NCI-H2227 treated with DMSO at 0.1 percent for 48 hours (cell line): ENCODE data around the gene SREK1IP1.

ENCODE experiments used
- DNase-seq: peaks from one replicate; lab custom pipeline; 2025; lab: John Stamatoyannopoulos, UW

Gene SREK1IP1

GRCh38 chr5:64682608-64683007 is 85.9 kb downstream of the SREK1IP1 start:
- no peak for DNase-seq

- no peak for DNase-seq
Measured at GRCh38 chr5:64680289-64680688, 88.2 kb downstream of the SREK1IP1 start.

DNA sequence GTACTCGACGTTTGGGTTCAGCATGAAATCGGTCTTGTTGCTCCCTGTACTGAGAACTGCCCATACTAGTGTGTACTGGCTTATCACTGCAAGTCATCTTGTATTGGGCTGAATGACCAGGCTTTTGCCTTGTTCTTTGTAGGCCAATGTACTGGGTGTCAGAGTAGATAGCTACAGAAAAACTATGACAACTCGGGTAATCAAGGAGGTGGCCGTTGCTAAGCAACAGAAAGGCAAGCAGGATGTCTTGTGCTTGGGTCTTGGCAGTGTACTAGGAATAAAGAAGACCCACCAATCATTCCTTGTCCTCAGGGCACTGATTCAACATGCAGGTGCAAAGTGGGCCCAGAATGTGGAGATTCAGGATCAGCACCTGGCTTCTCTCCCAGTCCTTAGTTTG is 90.1 kb downstream of the SREK1IP1 start:
- no peak for DNase-seq

- DNase-seq: no peak
Measured at GRCh38 chr5:64671678-64672077, 96.8 kb downstream of the SREK1IP1 start.

GRCh38 chr5:64670277-64670676 is 98.2 kb downstream of the SREK1IP1 start:
- DNase-seq: no peak
